T follicular helper cell (primary cell): ENCODE results near the gene SH3GL1.

Source experiments
- DNase-seq: peaks from one replicate; pipeline ENCODE4 v3.0.0-alpha.2; 2020; ENCODE audit warnings: low read depth

The SH3GL1 gene

DNA sequence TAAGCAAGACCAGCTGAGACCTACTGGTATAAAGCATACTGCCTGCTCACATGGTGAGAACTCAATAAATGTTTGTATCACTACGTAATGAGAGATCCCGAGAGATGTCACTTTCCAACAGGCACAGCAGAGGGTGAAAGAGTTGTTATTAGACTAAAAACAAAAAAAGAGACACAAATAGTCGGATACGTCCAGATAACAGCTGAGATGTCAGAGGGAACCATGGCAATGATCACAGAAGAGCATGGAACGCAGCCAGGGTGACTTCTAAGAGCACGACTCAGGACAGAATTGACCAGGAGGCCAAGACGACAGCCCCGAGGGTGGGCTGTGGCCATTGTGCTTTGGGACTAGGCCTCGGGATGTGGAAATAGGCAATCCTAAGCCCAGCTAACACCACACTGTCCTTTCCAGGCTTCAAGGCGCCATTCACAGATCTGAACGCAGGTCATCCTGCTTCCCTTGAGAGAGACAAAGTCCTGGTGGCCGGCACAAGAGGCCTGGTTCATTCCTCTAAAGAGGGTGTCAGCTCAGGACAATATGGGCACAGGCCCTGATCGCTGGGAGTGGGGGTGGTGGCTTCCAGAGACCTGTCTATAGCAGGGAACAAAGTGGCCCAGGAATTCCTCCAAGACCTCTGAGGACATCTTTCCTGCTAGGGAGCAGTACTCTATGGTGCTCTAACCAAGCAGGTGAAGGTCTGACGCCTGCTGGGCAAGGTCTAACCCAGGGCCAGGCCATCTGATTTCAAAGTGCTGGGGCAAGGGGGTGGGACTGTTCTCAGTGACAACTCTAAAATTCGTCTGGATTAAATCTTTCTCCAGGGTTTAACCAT, 3.2 kb downstream of the SH3GL1 start:
- no peak for DNase-seq

DNA sequence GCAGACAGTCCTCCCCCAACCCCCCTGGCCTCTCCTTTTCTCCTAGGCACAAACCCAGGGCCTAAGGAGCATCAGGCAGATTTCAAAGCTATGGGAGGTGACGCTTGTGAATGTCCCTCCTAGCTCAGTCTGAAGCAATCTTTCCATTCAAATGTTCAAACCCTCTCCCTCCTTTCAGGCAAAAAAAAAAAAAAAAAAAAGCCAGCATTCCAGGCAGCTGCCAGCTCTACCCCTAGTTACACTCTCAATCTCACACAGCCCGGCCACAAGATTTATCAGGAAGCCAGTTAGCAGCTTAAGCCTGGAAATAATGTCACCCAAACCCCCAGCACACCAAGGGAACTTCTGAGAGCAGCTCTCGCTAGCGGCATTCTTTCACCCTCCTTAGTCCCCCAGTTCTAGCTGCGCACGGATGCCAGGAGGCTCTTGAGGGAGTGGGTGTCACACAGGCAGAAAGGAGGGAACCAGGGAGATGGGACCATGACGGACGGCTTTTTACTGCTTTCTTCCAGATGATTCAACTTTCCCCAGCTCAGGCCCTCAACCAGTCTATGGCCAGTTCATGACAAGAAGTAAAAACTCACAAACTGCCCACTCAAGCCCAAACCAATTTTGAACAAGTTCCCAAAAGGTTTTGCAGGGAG, 6.3 kb downstream of the SH3GL1 start:
- DNase-seq, result no peak

DNA sequence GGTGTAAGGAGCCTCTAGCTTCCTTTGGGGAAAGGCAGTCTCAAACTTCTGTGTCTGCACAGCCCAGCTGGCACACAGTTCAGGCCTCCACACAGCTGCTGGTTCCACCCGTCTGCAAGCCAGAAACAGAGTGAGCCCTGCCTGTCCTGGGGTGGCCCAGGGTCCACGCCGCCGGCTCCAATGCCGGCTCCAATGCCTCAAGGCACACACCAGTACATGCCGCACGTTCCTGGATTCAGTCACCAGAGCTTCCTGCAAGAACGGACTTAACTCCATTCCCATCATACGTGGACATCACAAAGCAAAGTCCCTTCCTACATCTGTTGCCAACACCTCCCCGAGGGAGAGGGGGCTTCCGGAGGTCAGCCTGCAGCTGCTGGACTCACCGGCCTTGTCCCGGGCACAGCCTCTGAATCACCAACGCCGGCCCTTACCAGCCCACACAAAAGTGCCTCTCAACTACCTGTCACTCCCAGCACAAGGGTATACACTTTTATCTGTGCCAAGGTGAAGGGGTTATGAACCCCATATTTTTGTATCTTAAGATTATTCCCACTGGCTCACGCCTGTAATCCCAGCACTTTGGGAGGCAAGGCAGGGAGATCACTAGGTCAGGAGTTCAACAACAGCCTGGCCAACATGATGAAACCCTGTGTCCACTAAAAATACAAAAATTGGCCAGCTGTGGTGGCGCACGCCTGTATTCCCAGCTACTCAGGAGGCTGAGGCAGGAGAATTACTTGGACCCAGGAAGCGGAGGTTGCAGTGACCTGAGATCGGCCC, 8.5 kb downstream of the SH3GL1 start:
- no peak for DNase-seq

DNA sequence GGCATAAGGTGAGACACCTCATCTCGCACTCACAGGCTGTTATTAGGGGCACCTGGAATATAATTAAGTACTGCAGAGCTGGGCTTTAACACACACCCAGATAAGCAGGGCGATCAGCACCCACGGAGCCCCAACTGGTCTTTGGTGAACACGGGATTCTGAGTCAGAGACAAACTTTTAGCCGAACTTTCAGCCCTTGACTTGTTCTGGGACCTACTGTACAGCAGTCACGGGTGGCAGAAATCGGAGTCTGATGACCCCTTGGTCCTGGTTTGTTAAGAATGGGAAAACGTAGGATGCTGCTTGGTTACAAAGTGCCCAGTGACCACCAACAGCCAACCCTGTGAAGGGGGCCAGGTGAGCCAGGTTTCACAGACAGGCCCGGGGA, 9.0 kb downstream of the SH3GL1 start:
- no peak for DNase-seq

DNA sequence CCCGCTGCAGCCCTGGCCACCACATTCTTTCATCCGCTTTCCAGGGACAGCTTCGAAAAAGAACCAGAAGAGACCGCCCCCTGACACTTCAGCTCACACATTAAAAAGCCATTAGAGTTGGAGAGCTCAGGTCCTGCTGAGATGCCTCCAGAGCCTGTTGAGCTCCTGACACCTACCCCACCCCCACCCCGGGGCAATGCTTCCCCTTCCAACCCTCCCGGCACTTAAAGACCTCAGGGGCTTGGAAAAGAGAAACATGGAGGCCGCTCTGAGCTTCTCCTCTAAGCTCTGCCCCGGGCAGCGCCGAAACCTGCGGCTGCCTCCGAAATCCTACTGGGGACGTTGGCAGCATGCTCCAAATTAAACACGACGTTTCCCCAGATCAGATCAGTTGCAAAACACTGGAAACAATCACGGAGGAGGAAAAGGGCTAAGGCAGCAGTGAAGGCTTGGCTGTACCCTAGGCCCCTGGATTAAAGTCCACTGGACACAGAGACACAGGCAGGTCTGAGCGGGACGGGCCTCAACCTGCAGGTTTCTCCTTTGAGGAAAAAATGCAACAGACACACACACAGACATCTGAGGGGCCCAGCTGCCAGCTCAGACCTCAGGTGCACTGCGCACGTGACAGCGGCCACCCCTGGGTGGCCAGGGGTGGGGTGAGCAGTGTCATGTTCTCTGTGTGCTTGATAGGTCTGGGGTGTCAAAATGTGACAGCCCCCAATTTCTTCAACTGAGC, 9.6 kb downstream of the SH3GL1 start:
- no peak for DNase-seq

DNA sequence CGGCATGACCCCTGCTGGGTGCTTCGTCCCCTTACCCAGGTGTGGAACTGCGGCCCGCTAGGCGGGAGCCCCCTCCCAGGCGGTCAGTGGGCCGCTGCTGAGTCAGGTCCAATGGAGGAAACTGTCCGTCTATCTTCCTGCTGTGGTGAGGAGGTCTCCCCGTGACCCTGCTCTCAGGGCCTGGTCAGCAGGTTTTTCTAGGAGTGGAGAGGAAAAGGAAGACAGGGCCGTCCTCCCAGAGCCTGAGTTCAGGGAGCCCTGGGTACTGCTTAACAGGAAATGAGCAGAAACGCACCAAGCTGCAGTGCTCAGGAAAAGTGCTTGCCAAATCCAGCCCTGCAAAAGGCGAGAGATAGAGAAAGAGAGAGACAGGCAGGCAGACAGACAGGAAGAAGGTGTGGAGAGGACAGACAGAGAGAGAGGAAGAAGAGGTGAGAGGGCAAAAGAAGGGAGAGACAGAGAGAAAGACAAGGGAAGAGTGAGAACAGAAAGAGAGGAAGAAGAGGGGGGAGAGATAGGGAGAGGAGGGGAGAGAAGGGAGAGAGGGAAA, 10.3 kb downstream of the SH3GL1 start:
- DNase-seq, result no peak

DNA sequence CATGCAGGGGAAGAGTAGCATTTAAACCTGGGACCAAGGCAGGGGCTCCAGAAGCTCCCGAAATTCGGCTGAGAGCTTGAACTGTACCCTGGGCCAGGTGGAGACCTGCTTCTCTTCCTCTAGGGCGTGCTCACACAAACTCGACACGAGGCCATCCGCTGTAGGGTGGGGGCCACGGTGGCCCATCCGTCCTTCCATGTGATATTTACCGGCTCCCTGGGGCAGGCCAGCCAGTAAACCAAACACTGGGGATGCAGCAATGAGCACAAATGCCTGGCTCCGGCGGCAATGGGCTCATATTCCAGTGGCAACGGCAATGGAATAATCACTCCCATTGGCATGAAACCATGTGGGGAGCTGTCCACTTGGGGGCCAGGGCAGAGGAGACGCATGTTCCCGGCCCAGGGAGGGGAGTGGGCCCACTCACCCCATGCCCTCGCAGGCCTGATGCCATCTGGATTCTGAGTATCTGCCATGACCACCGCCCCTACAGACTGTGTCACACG, 10.8 kb downstream of the SH3GL1 start:
- DNase-seq, result no peak

DNA sequence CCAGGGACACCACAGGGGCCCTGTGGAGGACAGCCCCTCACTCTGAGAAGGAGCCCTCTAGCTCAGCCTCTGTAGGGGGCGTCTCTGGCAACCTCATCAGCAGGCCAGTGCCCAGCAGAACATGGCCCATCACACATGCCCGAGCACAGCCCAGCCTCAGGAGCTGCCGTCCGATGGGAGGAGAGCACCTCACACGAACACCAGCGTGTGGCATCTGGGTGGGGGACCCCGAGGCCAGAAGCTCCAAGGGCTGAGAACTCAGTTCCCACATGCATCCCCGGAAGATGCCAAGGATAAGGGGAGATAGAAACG, 11.3 kb downstream of the SH3GL1 start:
- DNase-seq, result no peak

DNA sequence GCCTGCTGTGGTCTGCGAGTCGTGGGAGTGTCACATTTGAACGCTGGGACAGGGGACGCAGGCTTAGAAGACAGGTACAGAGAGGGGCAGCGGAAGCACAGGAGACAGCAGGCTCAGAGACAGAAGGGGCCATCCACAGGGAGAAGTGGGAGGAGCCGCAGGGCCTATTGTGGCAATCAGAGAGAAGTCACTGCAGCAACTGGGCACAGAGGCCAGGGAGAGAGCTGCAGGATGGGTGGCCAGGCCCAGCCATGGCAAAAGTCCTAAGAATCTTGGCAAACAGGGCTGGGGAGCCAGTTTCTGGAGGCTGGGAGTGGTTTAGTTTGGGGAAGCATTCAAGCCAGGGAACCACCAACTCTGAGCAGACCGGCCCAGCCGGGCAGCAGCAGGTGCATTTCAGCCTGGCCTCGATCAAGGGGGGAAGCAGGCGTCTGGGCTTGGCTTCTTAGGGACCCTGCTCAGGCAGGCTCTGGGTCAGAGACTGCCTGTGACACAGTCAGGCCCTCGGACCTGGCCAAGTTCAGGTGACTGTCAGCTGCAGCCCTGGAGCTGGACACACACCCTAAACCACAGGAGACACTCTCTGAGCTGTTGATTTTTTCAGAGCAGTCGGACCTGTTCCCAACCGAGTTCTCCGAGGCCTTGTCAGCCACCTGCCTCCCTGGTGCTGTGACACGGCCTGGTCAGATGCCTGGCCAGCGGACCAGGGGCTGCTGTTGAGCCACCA, 11.8 kb downstream of the SH3GL1 start:
- no peak for DNase-seq

DNA sequence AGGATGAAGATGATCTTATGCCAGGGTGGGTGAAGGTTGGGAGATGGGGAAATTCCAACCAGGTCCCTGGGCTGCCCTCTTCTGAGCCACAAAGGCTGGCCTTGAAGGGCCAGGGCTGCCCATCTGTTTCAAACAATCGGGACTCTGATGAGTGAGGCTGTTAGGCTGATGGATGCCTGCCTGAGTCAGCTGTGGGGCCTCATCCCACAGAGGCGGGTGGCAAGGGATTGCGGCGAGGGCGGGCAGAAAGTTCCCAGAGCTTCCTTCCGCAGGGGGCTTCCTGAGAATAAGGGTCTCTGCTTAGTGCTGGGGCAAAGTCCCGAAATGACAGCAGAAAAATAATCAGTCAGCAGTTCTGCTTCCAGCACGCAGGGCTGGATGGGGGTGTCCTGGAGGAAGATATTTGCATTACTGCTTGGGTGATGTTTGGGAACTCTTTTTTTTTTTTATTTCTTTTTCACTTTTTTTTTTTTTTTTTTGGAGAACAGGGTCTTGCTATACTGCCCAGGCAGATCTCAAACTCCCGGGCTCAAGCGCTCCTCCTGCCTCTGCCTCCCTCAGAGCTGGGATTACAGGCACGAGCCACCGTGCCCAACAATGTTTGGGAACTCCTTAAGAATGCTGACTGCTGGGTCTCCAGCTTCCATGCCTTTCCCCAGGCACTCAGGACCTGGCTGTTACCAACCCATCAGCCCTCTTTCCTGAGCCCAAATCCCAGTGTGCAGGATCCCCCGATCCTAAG, 14.1 kb downstream of the SH3GL1 start:
- no peak for DNase-seq

DNA sequence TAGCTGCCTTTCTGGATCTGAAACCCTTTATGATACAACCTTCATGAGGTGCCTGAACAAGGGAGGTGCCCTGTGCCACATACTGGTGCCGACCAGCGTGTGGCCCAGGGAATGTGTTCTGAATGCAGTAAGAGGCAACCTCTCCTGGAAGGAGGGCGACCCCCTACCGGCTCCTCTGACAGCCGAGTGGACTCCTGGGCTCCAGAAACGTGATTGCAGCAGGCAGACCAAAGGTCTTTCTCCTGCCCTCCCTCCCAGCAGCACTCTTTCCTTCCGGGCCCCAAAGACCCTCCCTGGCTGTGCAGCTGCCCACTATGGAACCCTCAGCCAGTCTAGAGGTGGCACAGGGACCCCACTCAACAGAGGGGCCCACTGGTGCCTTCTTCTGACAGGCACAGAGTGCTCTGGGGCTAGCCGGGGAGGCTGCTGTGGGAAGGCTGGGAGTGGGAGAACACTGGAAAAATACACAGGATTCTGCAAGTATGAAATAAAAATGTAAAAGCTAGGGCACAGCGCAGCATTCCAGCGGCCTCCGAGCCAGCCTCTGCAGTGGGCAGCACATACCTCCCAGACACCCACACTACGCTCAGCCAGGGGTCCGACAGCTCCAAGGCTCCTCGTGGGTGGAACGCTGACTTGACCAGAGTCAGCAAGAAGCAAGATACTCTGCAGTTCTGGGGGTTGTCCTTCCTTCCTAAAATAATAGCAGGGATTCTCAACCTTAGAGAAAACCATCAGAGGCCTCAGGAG, 14.9 kb downstream of the SH3GL1 start:
- DNase-seq, result no peak

DNA sequence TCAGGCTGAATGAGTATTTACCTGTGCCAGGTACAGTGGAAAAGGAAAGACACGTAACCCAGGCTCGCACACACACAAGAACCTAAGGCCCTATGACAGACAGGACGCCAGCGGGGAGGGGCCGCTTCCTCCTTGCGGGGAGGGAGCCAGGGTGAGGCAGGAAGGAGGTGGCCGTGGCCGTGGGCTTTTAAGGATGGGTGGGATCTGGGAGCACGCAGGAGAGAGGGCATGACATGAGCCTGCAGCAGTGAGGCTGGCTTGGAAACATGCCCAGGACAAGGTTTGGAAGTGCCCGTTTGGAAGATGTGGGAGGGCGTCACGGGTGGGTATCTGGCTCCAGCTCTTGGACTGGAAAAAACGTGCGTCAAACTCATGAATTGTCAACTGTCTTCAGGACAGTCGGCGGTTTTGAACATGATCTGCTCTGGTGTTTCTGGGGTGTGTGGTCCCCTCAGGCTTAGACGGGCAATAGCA, 20.1 kb downstream of the SH3GL1 start:
- no peak for DNase-seq

DNA sequence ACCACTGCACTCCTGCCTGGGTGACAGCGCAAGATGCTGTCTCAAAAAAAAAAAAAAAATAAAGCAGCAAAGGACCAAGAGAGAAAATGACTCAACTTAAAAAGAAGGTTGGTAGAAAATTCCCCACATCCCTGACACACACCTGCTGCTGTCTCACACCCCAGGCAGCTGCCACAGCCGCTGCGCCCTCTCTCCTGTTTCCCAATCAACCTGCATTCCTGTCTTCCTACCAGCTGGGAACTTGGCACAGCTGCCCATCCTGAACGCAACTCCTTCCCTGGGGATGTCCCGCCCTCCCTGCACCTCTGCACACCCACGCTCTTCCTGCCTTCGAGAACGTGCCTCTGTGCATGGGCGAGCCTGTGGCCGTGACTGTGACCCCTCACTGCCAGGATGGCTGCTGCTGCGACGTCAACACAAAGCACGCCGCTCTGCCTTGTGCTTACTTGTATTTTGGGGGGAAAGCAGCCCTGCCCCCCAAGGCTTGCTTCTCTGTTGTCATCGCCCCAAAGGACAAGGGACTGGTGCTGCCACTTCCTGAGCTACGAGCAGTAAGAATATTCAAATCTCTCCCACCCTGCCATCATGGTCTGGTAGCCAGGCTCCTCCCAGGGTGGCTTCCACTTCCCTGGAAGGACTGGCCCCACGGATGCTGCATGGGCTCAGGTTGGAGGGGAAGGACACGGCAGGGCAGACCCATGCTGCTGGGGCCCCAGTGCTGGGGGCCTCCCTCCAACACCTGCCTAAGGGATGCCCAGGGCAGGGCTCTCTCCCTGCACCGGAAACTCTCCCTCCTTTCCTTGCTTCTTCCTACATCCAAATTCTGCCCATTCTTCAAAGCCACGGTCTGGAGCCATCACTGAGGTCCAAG, 20.7 kb downstream of the SH3GL1 start:
- DNase-seq, result no peak

DNA sequence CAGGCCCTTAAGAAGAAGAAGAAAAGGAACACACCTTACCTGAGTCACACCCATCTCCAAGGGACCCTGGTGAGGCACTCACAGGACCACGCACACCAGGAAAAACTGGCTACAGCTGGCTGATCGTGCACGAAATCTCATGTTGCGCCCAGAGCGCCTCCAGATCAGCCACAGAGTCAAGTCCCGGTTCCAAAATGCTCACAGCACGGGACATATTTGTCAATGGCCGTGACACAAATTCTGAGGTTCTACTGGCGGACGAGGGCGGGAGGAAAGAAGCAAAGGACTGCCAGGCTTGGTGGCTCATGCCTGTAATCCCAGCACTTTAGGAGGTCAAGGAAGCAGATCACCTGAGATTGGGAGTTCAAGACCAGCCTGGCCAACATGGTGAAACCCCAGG, 21.5 kb downstream of the SH3GL1 start:
- DNase-seq, result no peak

DNA sequence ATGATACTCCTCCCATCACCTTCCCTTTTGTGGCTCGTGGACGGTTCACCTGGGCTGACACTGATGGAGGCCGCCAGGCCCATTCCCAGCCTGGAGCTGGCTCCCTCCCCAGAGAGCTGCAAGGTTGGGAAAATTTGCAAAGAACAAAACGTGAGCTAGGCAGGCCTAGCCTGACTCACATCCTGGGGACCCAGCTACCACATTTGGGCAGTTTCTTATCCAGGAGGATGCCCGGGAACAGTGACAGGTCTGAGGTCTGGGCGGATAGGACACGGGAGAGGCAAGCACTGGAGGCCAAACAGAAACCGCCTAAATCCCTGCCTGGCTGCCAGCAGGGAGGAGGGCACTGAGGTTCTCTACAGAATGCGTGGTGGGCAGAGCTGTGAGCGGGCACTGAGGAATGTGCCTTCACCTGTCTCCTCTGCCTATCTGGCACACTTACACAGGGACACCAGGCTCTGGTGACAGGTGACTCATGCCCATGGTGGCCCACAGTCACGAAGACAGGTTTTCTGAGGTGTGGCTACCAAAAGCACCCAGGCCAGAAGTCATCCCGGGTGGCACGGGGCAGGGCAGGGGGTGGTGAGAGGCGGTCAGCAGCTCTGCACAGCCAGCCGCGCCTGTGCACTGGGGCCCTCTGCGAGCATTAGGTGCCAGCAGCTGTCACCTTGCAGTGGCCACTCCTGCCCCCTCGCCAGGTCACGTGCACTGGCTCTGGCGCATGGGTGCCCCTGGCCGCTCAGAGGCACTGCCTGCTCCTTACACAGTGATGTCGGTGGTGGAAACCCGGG, 23.2 kb downstream of the SH3GL1 start:
- DNase-seq, result no peak

DNA sequence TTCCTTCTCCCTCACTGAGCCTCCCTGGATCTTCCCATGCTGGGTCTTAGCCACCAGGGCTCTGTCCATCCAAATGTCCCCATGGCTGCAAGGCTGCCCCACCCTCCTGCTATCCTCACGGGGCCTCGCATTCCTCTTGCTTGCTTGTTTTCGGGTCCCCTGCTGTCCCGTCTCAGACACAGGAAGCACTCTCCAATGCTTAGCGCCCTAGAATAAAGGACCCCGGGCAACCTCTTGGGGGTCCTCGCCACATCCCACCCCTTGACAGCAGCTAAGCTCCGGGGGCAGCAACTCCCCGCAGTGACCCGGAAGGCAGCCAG, 23.7 kb downstream of the SH3GL1 start:
- no peak for DNase-seq

DNA sequence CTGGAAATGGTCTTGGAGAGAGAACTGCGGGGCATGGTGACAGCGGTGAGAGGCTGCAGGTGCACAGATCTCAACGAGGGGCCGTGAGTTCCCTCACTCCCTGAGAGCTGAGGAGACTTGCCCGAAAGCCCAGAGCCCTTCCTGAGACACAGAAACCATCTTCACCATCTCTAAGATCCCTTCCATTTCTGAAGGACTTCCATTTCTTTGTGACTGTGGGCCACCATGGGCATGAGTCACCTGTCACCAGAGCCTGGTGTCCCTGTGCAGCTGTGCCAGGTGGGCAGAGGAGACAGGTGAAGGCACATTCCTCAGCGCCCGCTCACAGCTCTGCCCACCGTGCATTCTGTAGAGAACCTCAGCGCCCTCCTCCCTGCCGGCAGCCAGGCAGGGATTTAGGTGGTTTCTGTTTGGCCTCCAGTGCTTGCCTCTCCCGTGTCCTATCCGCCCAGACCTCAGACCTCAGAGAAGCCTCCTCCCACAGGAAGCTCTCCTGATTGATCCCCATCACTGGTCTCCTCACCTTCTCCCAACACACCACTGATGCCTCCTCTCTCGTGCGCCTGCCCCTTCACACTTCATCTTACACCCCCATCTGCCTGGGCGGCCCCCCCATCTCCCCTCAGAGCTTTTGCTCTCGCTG, 24.2 kb downstream of the SH3GL1 start:
- no peak for DNase-seq
